Lung (tissue), 12 donors: ENCODE data around the gene YTHDC2. TPM values are rescaled to one million over a fixed set of nuclear protein-coding genes. Genes with fewer than 3 reads are reported as not detected.

Source experiments
- ATAC-seq: fragments of 200-7000 bp; cut with Tn5 transposase; one replicate; pipeline ENCODE4 v1.9.1; 2020; ENCODE audit warnings: moderate number of reproducible peaks; ENCODE audit not compliant: insufficient read depth, low FRiP score
- DNase-seq, 3 donors: peaks; one replicate each; pipeline ENCODE4 v3.0.0-alpha.2; 2013 to 2017
- H3K27ac ChIP-seq, 2 donors: one replicate each; pipeline ENCODE4 v1.5.1; 2013; ENCODE audit warnings: mild to moderate bottlenecking in 2 of 2, moderate library complexity in 2 of 2, control low read depth in 1 of 2, inconsistent platforms in 1 of 2, low read depth in 1 of 2, low read length in 1 of 2
- H3K27me3 ChIP-seq, 3 donors: one replicate each; pipeline ENCODE4 v1.5.1; 2013; ENCODE audit warnings: low read length in 2 of 3; ENCODE audit not compliant: control insufficient read depth in 3 of 3, insufficient read depth in 3 of 3
- H3K36me3 ChIP-seq, 4 donors: one replicate each; pipeline ENCODE4 v1.5.1; 2013; ENCODE audit warnings: low read length in 4 of 4, mild to moderate bottlenecking in 1 of 4, moderate library complexity in 1 of 4; ENCODE audit not compliant: control insufficient read depth in 4 of 4, insufficient read depth in 4 of 4
- H3K4me1 ChIP-seq, 5 donors: one replicate each; pipeline ENCODE4 v1.5.1; 2013; ENCODE audit warnings: low read length in 5 of 5, mild to moderate bottlenecking in 2 of 5, moderate library complexity in 1 of 5; ENCODE audit not compliant: control insufficient read depth in 5 of 5, insufficient read depth in 5 of 5
- H3K4me3 ChIP-seq: one replicate; pipeline ENCODE4 v1.5.1; 2013; ENCODE audit warnings: mild to moderate bottlenecking, control low read depth, moderate library complexity
- H3K9ac ChIP-seq, 2 donors: one replicate each; pipeline ENCODE4 v1.5.1; 2013; ENCODE audit warnings: low read length in 2 of 2, control low read depth in 1 of 2; ENCODE audit not compliant: insufficient read depth in 1 of 2
- H3K9me3 ChIP-seq, 4 donors: one replicate each; pipeline ENCODE4 v1.5.1; 2013; ENCODE audit warnings: low read length in 3 of 4, mild to moderate bottlenecking in 1 of 4, moderate library complexity in 1 of 4; ENCODE audit not compliant: control insufficient read depth in 4 of 4, insufficient read depth in 3 of 4
- CTCF ChIP-seq: IDR thresholded peaks from 2 replicates; pipeline ENCODE4 v1.5.1; 2012; ENCODE audit warnings: mild to moderate bottlenecking; ENCODE audit errors: control extremely low read depth, extremely low read depth
- WGBS, 2 donors: extraction: QIAGEN DNeasy Blood & Tissue Kit; methylation state at CpG; one replicate each; pipeline ENCODE4 v1.1.7; 2013; 5-methylcytosine and 5-hydroxymethylcytosine counted together
- polyA plus RNA-seq, 2 donors: library from polyadenylated mRNA; stranded (reverse); fragments of 200-250 nt; gene quantifications; one replicate each; pipeline ENCODE4 v1.2.1, GENCODE V29; 2013
- total RNA-seq, 2 donors: library from RNA; depleted of rRNA in 1 of 2; stranded (reverse); fragments of >200 nt in 1 of 2; gene quantifications; one replicate each; pipeline ENCODE4 v1.2.1, GENCODE V29; 2014 to 2021
- donor health status: control.
- donor health status: control.
- donor health status: Bipolar disorder and iron deficiency.
- donor health status: healthy.
- donor health status: DM: yes; HTN: yes; CAD: no.

The YTHDC2 gene
- total and polyA plus RNA-seq, 4 donors: 8.4 to 49.1 (median 15.4) TPM

- Histone ChIP-seq H3K4me3 (no peak overlapping the region), H3K9ac (no peak overlapping the region), H3K27ac (no peak overlapping the region), H3K4me1 (peaks cover 0 to 2% (median 0%) of the 10 kb centered on the region in 5 donors), H3K27me3 (peaks cover 0 to 6% (median 0%) of the 10 kb centered on the region in 3 donors), H3K9me3 (peaks cover 0 to 4% (median 0%) of the 10 kb centered on the region in 4 donors), H3K36me3 (no peaks in the 10 kb centered on the region)
- DNase-seq (no peak), ATAC-seq (no peak)
- WGBS, 2 donors: 92 to 100% methylated on average over 1 of the region's 1 CpG
- no peak for TF ChIP-seq CTCF
Observed at GRCh38 chr5:113503146-113503545, 10.3 kb upstream of the YTHDC2 start.

- H3K36me3 ChIP-seq: no peaks in the 10 kb centered on the region
- H3K9ac ChIP-seq: no peak overlapping the region
- TF ChIP-seq CTCF: no peak
- no peak overlapping the region for H3K4me3 ChIP-seq
- WGBS, 2 donors: 77 to 85% methylated on average over 5 of the region's 5 CpGs
- H3K9me3 ChIP-seq: peaks cover 0 to 4% (median 0%) of the 10 kb centered on the region in 4 donors
- DNase-seq (no peak), ATAC-seq (no peak)
- H3K27ac ChIP-seq: no peak overlapping the region
- H3K27me3 ChIP-seq: peaks cover 0 to 9% (median 6%) of the 10 kb centered on the region in 3 donors
- peaks cover 0 to 2% (median 0%) of the 10 kb centered on the region in 5 donors for H3K4me1 ChIP-seq
Observed at GRCh38 chr5:113505181-113505580, 8.3 kb upstream of the YTHDC2 start.

GRCh38 chr5:113507601-113508000 lies 5.9 kb upstream of the YTHDC2 start:
- ATAC-seq (no peak), DNase-seq (no peak)
- peaks cover 0 to 6% (median 0%) of the 10 kb centered on the region in 4 donors for H3K9me3 ChIP-seq
- no peak overlapping the region for H3K9ac ChIP-seq
- TF ChIP-seq CTCF: no peak
- H3K4me3 ChIP-seq: no peak overlapping the region
- H3K27ac ChIP-seq: no peak overlapping the region
- H3K4me1 ChIP-seq: peaks cover 0 to 2% (median 0%) of the 10 kb centered on the region in 5 donors
- peaks cover 0 to 9% (median 6%) of the 10 kb centered on the region in 3 donors for H3K27me3 ChIP-seq
- no peaks in the 10 kb centered on the region for H3K36me3 ChIP-seq

GRCh38 chr5:113508756-113509155 lies 4.7 kb upstream of the YTHDC2 start:
- H3K4me1 ChIP-seq: peaks cover 0 to 5% (median 0%) of the 10 kb centered on the region in 5 donors
- peaks cover 0 to 2% (median 0%) of the 10 kb centered on the region in 4 donors for H3K36me3 ChIP-seq
- no peak overlapping the region for H3K9ac ChIP-seq
- peaks cover 0 to 9% (median 6%) of the 10 kb centered on the region in 3 donors for H3K27me3 ChIP-seq
- no peak overlapping the region for H3K4me3 ChIP-seq
- no peak overlapping the region for H3K27ac ChIP-seq
- peaks cover 0 to 2% (median 0%) of the 10 kb centered on the region in 4 donors for H3K9me3 ChIP-seq
- ATAC-seq (no peak), DNase-seq (no peak)
- no peak for TF ChIP-seq CTCF
